Stimulated activated CD4-positive, alpha-beta T cell treated with anti-CD3 and anti-CD28 coated beads, TNF-alpha, amount 100 ng/mL, for 1 hour (primary cell): ENCODE measurements around the gene GHRHR.

Experiments used
- DNase-seq, 3 donors: peaks; one replicate each; pipeline ENCODE4 v3.0.0-alpha.2; 2020; ENCODE audit warnings: low read depth in 3 of 3, low spot score in 1 of 3

Gene GHRHR

DNA sequence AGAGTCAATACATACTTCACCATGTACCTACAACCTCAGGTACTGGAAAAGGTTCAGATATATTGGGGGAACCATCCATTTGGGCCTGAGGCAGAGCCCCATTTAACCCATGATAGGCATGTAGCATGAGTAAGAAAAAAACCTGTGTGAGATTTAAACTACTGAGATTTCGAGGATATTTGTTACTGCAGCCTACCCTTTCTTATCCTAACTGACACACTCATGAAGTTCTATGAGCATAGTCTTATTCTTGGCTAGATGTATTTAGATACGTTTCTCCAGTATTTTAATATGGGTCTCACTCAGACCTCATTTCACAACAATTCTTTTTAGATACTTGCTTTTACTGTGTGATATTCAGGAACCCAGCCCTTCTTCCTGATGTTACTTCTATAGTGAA, 39.3 kb downstream of the GHRHR start:
- no peak for DNase-seq

DNA sequence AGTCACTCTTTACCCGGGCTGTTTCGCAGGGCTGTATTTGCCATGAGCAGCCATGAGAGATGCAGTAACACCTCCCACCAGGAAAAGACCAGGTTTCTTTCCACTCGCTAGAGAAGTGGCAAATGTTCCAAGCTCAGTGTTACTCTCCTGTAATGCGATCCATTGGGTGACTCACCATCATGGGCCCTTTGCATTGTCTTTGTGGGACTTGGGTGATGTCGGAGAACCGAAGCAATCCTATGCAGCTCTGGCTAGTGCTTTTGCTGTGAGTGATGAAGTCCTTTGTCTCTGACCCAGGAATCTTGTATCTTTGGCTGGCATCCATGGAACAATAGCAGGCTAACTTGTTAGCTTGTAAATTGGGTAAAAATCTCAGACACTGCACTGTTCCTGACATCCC, 40.0 kb downstream of the GHRHR start:
- DNase-seq, result no peak

DNA sequence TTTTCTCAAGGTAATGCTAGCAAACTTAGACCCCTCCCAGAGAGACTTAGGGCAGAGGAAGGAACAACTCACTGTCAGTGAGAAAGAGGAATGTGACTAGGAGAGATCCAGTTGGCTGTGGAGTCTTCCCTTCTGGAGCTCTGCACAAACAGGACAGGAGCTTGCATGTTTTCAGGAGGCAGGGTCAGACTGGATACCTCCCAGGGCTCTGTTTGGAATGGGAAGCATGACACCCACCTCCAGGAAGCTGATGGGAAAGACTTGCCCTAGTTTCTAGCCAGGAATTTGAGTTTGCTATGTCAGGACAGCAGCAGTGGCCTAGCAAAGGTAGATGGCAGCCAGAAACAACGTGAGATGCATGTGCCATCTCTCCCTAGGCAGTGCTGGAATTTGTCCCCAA, 40.6 kb downstream of the GHRHR start:
- no peak for DNase-seq

DNA sequence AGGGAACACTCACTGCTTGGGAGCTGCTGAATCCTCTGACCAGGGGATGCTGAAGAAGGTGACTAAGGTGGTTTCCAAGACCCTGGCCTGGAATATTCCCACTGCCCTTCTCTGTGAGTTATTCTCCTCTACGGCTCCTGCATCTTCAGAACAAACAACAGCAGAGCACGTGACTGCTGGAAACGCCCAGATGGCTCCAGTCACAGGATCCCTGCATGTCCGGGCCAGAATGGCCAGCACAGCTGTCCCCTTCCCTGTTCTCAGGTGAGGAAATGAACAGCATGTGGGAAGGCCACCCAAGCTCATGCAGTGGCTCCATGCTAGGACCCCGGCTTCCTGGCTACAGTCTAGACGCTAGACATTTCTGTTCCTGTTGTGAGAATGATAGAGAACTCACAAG, 43.1 kb downstream of the GHRHR start:
- DNase-seq, result no peak

DNA sequence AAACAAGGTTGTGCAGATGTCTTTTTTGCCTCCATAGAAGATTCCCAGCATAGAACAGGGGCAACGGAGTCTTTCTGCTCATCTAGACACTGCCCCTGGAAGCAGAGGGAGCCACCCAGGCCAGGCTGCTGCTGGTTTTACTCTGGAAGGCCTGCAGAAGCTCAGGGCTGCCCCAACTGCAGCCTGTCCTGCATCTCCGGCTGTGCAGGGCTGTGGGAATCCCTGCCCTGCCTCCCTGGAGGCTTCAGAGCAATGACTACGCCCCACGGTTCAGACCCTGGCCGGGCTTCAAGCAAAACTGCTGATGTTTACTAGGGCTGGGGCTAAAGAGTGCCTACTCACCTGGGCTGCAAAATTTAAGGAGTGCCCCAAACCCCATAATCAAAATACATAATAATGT, 43.9 kb downstream of the GHRHR start:
- DNase-seq, result no peak

DNA sequence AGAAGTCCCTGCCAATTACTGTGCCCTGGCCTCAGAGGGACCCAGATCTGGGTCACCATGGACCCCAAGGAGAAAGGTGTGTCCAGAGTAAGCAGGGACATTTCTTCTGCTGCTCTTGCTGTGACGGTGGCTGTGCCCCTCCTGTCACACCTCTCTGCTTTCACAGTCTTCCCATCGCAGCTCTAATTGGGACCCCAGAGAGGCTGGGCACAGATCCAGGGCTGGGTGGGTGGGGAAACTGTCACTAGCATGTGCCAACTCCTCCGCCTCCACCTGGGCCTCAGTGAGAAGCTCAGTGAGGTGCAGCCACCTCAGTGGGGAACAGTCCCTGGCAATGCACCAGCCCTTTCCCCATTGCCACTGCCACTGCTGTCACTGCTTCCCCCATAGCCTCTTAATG, 51.1 kb downstream of the GHRHR start:
- no peak for DNase-seq

DNA sequence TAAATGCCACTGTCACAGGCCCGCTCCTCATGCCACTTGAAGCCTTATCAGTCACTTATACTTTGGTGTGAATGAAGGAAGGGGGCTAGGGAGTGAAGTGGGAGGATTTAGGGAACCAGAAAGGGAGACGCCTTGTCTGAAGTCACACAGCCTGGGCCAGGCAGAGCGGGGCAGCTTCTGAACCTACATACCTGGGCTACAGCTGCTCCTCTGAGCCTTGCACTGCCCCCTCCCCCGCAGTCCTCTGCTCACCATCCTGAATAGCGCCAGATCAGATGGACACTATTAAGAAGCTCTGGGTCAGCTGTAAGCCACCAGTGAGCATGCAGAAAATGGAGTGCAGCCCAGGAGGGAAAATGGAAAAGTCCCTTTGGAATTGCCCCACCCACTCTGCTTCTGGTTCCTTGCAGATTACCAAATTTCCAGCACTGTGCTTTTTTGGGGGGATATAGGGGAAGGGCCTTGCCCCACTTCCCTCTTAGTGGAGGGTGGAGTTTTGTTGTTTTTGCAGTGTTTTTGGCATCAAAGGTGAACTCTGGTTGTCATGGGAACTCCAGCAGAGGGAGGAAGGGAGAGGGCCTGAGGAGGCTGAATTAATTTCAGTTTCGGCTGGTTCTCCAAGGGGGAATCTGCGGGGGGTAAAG, 53.4 kb downstream of the GHRHR start:
- no peak for DNase-seq

DNA sequence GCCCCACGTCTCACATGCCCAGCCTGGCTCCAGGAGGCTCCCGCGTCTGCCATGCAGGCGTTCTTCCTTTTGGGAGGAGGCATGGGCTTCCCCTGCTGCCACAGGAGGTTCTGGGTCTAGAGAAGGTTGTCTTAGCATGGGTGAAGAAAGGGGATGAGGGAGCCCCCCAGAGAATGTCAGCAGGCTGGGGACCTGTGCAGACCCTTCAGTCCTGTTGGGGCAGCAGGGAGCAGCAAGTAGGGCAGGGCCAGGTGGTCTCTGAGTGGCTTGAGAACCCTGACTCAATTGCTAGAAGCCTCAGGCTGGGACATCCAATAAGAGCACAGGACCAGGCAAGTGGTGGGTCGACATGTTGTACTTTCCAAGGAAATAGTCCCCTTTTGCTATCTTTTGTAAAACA, 54.0 kb downstream of the GHRHR start:
- no peak for DNase-seq

DNA sequence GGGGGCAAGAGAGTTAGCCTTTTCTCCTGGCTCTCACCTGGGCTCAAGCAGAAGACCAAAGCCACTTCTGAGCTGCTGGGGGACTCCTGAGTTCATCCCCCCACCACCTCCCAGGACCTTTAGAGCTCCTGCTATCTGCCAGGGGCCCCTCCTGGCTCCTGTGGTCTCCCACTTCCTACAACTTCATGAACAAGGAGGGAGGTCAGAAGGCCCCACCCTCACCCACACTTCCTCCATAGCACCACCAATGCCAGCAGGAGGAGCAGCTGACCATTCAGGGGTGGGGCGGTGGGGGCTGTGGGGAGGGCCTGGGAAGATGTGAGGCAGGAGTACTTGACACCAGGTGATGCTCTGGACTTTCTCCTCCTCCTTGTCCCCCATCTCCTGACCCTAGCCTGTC, 55.8 kb downstream of the GHRHR start:
- no peak for DNase-seq

DNA sequence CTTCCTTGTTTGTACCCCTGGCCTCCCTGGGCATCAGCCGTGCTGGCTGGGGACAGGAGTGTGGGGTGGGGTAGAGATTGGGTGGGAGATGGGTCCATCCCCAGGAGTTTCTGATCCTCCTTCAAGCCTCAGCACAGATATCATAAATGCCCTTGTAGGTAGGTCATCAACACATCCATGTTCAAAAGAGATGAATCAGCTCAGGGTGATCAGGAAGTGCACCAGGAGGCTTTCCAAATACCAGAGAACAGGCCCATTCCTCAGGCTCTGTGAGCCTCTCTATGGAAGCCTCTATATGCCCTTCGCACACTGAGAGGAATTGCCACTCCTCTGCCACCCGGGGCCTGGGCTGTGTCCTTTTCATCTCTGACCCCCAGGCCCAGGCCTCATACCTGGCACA, 56.4 kb downstream of the GHRHR start:
- no peak for DNase-seq

DNA sequence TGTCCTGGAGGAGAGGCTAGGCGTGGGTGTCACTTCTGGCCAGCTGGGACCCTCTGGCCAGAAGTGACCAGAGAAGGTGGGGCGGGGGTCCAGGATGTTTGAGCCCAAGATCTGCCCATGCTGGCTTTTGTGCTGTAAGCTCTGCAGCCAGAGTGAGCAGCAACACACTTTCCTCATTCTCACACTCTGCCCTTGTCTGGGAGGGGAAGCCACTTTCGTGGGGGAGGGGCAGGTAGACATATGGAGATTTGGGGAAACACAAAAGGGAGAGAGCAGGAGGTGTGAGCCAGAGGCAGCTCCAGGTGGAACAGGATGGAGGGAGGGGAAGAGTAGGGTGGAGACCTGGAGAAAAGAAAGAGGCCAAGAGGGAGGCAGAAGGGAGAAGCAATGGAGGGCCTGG, 56.9 kb downstream of the GHRHR start:
- DNase-seq, result no peak

DNA sequence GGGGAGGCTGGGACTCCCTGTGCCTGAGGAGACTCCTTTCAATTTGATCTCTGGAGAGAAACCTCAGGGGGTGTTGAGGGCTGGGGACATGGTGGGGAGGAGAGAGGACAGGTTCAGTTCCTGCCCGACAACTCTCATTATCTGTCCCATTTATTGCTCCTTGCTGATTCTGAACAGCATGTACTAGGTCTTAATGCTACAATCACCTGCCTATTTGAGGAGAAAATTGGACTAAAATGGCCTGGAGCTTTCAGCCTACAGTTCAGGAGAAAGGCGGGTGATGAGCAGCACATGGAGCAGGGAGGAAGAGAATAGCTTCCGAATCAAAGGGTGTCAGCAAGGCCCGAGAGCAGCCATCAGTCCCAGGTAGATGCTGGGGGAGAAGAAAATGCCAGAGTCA, 58.4 kb downstream of the GHRHR start:
- no peak for DNase-seq

DNA sequence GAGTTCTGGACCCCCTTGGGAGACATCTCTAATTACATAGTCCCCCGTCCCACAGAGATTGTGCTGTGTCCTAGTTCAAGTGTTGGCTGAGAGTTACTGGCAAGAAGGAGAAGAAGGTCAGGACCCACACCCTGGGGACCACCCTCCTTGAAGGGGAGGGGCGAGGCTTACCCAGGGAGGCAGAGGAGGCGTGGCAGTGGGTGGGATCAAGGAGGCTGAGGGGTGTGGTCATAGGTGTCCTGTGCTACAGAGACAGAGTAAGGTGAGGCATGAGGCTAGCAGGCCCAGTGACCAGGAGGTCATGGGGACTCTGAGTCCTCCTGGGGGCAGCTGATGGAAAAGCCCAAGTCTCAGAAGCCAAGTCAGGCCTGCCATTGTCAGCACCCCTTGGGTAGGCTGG, 59.0 kb downstream of the GHRHR start:
- DNase-seq, result no peak

DNA sequence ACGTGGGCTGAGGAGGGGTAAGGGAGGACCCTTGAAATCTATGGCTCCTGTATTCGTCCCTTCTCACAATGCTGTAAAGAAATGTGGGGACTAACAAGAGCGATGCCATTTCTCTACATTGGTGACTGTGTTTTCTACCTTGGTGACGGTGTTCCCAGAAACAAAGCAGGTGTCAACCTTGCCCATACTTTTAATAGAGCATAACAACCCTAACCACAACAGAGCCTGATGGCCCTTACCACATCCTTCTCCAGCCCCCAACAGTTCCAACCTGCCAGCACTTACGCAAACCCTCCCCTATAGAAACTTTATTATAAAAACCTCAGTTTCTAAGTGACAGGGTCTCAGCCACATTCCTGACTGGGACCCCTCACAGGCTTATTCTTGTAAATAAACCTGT, 60.1 kb downstream of the GHRHR start:
- DNase-seq, result no peak

DNA sequence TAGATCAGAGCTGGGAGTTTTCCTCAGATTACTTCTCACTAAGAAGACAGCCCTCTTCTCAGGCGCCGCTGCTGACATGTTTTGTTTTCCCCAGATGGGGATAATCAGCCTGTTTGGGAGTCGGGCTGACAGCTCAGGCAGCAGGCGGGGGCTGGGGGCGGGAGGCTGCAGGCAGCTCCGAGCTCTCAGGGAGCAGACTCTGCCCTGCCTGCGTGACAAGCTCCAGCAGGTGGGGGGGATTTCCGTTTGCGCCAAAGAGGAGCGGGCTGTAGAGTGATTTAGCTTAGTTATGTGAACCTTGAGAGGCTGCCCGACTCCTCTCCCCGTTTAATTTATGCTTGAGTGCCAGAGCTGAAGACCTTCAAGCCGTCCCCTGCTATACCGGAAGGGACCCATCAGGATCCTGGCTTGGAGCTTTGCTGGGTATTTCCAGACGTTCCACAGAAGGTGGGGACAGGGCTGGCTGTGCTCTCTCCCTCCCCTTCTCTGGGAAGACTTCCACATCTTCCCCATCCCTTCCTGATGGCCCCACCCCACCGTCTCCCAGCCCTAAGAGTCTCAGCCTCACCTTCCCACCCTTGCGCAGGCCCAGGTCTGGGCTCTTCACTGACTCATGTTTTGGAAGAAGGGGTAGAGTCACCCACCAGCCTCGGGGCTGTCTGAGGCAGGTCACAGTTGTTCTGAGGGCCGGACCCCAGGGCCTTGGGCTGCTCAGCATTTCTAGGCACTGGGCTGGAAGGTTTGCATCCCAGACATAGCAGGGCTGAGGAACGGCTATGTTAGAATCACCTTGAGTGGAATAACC, 63.6 kb downstream of the GHRHR start:
- no peak for DNase-seq

DNA sequence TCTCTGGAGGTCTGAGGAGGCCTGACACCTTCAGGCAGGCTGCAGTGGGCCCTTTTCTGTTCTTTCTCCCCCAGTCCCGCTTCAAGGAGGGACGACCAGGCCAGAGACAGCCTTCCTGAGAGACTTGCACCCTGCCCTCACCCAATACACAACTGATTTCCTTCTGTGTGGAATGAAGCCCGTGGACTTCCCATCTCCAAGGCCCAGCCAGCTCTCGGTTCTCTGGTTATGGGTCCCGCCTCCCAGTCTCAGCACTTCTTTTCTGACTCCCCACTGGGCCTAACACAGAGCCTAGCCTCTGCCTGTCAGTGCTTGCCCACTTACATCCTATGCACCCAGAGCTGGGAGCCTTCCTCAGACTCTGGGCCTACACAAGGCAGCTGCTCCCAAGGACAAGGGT, 64.3 kb downstream of the GHRHR start:
- DNase-seq, result no peak

DNA sequence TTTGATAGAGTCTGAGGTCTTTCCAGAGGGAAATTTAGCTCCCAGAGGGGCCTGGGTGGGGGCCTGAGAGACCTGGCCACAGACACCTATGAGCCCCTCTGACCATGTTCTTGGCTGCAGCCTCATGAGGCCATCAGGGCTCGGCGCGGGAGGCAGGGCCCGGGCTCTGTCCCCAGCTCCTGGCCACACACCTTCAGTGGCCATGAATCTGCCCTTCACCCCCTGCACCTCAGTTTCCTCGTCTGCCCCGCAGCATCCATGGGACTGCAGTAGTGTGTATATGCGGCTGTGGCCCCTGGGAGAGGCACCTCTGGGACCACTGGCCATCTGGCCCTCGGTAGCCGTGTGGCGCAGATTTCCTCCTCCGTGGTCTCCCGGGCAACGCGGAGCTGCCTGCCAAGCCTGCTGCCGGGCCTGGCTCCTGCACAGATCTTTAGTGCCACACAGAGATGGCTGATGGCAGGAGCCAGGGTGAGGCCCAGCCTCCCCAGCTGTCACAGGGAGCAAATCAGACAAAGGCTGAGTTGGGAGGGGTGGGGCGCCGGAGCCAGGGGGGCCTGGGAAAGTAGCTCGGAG, 64.8 kb downstream of the GHRHR start:
- DNase-seq, result no peak
